GM12878 (cell line): ENCODE data around the gene FAM9A. TPM values are rescaled to one million over a fixed set of nuclear protein-coding genes. Genes with fewer than 3 reads are reported as not detected.

Source experiments
- ATAC-seq: fragments of 200-7000 bp; cut with Tn5 transposase; 3 replicates; pipeline ENCODE4 v1.9.1; 2020; ENCODE audit warnings: mild to moderate bottlenecking, moderate library complexity
- BruUV-seq: library from RNA; stranded (reverse); fragments of 400-500 nt; replicated peaks from 2 replicates; lab custom pipeline; 2021; lab: Mats Ljungman, UMichigan
- CTCF ChIA-PET: fragments of 300-600 bp; sonication (Branson Sonifier 250); formaldehyde crosslinking; extraction: SDS; loops from one replicate; lab custom pipeline; 2021; ENCODE audit warnings: inconsistent platforms; lab: Yijun Ruan, JAX
- POLR2A ChIA-PET: fragments of 350-600 bp; formaldehyde crosslinking; extraction: SDS; loops from one replicate; lab custom pipeline; 2021; ENCODE audit warnings: inconsistent platforms; lab: Charles Lee
- RAD21 ChIA-PET: fragments of 300-600 bp; sonication (Branson Sonifier 250); formaldehyde crosslinking; loops from one replicate; lab custom pipeline; 2023; ENCODE audit warnings: antibody characterized with exemption; ENCODE audit not compliant: unreplicated experiment; lab: Charles Lee
- SMC1A ChIA-PET: fragments of 300-600 bp; sonication (Branson Sonifier 250); formaldehyde crosslinking; loops from one replicate; lab custom pipeline; 2023; ENCODE audit not compliant: unreplicated experiment, uncharacterized antibody; lab: Charles Lee
- DNase-seq: peaks from one replicate; pipeline ENCODE4 v3.0.0-alpha.2; 2011; ENCODE audit warnings: low read depth, low spot score
- FAIRE-seq: peaks from 3 replicates; lab custom pipeline; 2011; peaks lifted over from hg19 to GRCh38; lab: Jason Lieb, UNC
- H2AFZ ChIP-seq: 2 replicates; pipeline ENCODE4 v1.6.0; 2011; ENCODE audit warnings: low read depth, low read length, control low read depth; ENCODE audit not compliant: control insufficient read depth
- H3K27ac ChIP-seq: 2 replicates; pipeline ENCODE4 v1.5.1; 2011; ENCODE audit warnings: control low read depth; ENCODE audit not compliant: control insufficient read depth, insufficient read depth
- H3K27me3 ChIP-seq, 2 experiments: replicated peaks in 1 of 2; 2 replicates each; pipeline versions ENCODE4 v1.6.0 to v1.6.1; 2011; ENCODE audit warnings: low read length in 1 of 2; ENCODE audit not compliant: control insufficient read depth in 2 of 2, insufficient read depth in 2 of 2
- H3K36me3 ChIP-seq, 2 experiments: 2 replicates each; pipeline ENCODE4 v1.5.1; 2011; ENCODE audit warnings: low read length in 1 of 2; ENCODE audit not compliant: control insufficient read depth in 2 of 2, insufficient read depth in 2 of 2
- H3K4me1 ChIP-seq: 2 replicates; pipeline ENCODE4 v1.6.1; 2011; ENCODE audit warnings: mild to moderate bottlenecking, low read length, moderate library complexity, mixed read lengths; ENCODE audit not compliant: control insufficient read depth, insufficient read depth
- H3K4me2 ChIP-seq: 2 replicates; pipeline ENCODE4 v1.6.0; 2011; ENCODE audit warnings: control low read depth; ENCODE audit not compliant: control insufficient read depth, insufficient read depth
- H3K4me3 ChIP-seq: fragments of 200-600 bp; sonication (generic); 2 replicates; pipeline ENCODE4 v1.5.1; 2016
- H3K79me2 ChIP-seq: 2 replicates; pipeline ENCODE4 v1.6.0; 2011; ENCODE audit warnings: low read length; ENCODE audit not compliant: control insufficient read depth, insufficient read depth
- H3K9ac ChIP-seq: 2 replicates; pipeline ENCODE4 v1.8.0; 2011; ENCODE audit warnings: low read length, control low read depth, mixed read lengths; ENCODE audit not compliant: control insufficient read depth, insufficient read depth
- H3K9me3 ChIP-seq: replicated peaks from 3 replicates; pipeline ENCODE4 v1.5.1; 2011; ENCODE audit warnings: mild to moderate bottlenecking, low read length; ENCODE audit not compliant: control insufficient read depth, insufficient read depth
- H4K20me1 ChIP-seq: 2 replicates; pipeline ENCODE4 v1.6.0; 2011; ENCODE audit not compliant: control insufficient read depth, insufficient read depth
- EP300 ChIP-seq, 2 experiments: fragments of 150-350 bp in 1 of 2; IDR thresholded peaks; 2 replicates each; pipeline ENCODE4 v1.6.1; 2011 to 2012; ENCODE audit warnings: low read depth in 2 of 2, low read length in 2 of 2, borderline replicate concordance in 1 of 2, improper control_type of control experiment in 1 of 2, inconsistent platforms in 1 of 2; ENCODE audit not compliant: control insufficient read depth in 1 of 2
- MXI1 ChIP-seq: fragments of 150-350 bp; IDR thresholded peaks from 2 replicates; pipeline ENCODE4 v1.6.1; 2011; ENCODE audit warnings: low read depth, mild to moderate bottlenecking, inconsistent platforms, low read length, improper control_type of control experiment
- RAD21 ChIP-seq: IDR thresholded peaks from 2 replicates; pipeline ENCODE4 v1.6.1; 2011; ENCODE audit warnings: mild to moderate bottlenecking, low read depth, low read length, moderate library complexity; ENCODE audit not compliant: insufficient read depth
- REST ChIP-seq: IDR thresholded peaks from 2 replicates; pipeline ENCODE4 v1.6.1; 2012; ENCODE audit warnings: mild to moderate bottlenecking, low read depth, low read length
- TCF12 ChIP-seq: IDR thresholded peaks from 2 replicates; pipeline ENCODE4 v1.6.1; 2011; ENCODE audit warnings: low read depth, mild to moderate bottlenecking, low read length
- YY1 ChIP-seq: IDR thresholded peaks from 2 replicates; pipeline ENCODE4 v1.6.1; 2011; ENCODE audit warnings: low read depth, mild to moderate bottlenecking, low read length
- WGBS: methylation state at CpG from one replicate; pipeline ENCODE4 v1.1.6; 2016; ENCODE audit warnings: low lambda C conversion rate; ENCODE audit not compliant: insufficient replicate concordance, insufficient coverage; ENCODE audit errors: missing lambda C conversion rate; 5-methylcytosine and 5-hydroxymethylcytosine counted together
- in situ Hi-C: fragments of 300-500 bp; cut with MboI; formaldehyde crosslinking; loops from 9 replicates; pipeline ENCODE4 v1.14.3; 2018; ENCODE audit warnings: mixed read lengths
- intact Hi-C: fragments of 100-400 bp; cut with micrococcal nuclease; formaldehyde crosslinking; loops from one replicate; pipeline ENCODE4 v1.14.2; 2022; ENCODE audit not compliant: unreplicated experiment
- polyA plus RNA-seq, 11 experiments: library from polyadenylated mRNA; depleted of rRNA in 4 of 11; unstranded in 6 of 11; stranded (reverse) in 5 of 11; fragments of >200 nt; fragmentation: Nextera tagmentation in 4 of 11; fragmentation: Illumina TruSeq in 1 of 11; extraction: Ambion mirVana in 4 of 11; extraction: Trizol in 1 of 11; gene quantifications; 1 replicate in 1 of 11; 2 replicates in 10 of 11; pipeline versions ENCODE4 v1.2.1 to v1.2.3, GENCODE V29; 2011 to 2016; ENCODE audit warnings: inconsistent platforms in 2 of 11, missing spikeins in 2 of 11, low read depth in 1 of 11
- total RNA-seq, 4 experiments: library from RNA; depleted of rRNA in 3 of 4; stranded (reverse); fragments of >200 nt in 3 of 4; fragmentation: Illumina TruSeq in 1 of 4; extraction: Trizol in 1 of 4; gene quantifications; 2 replicates each; pipeline versions ENCODE4 v1.2.1 to v1.2.3, GENCODE V29; 2013 to 2021
- TF ChIP-seq, protein P1 (sequence below), 3 experiments: IDR thresholded peaks in 2 of 3; conservative IDR thresholded peaks in 1 of 3; 2 replicates each; pipeline ENCODE4 v1.5.1; 2011; ENCODE audit warnings: low read depth in 3 of 3, low read length in 3 of 3, mild to moderate bottlenecking in 3 of 3, control low read depth in 2 of 3, moderate library complexity in 2 of 3, inconsistent platforms in 1 of 3, mixed read lengths in 1 of 3; ENCODE audit not compliant: control insufficient read depth in 2 of 3, insufficient read depth in 1 of 3; ENCODE audit errors: extremely low read depth in 1 of 3

FAM9A gene
- total and polyA plus RNA-seq, 10 of the 15 experiments (the other 5 are each of a cell fraction or from before 2014, with no cell fraction given): not detected

- CTCF ChIA-PET: interaction anchor here (0.6 to 1.0 kb wide), 2 partner anchors 45 to 106 kb away, joined by 3 to 4 read pairs; no protein-coding TSS in a partner anchor
- TF ChIP-seq REST (no peak), TCF12 (no peak), RAD21 (peak; percentile 47; the same call in 1 of the 2 replicates), YY1 (peak; percentile 59), EP300 (IDR thresholded peaks at IDR 0.05; ENCODE audit: borderline replicate concordance in 1 of 2, control insufficient read depth in 1 of 2, low read depth in 2 of 2, low read length in 2 of 2) (no peak), MXI1 (no peak)
- TF ChIP-seq, protein P1, sequence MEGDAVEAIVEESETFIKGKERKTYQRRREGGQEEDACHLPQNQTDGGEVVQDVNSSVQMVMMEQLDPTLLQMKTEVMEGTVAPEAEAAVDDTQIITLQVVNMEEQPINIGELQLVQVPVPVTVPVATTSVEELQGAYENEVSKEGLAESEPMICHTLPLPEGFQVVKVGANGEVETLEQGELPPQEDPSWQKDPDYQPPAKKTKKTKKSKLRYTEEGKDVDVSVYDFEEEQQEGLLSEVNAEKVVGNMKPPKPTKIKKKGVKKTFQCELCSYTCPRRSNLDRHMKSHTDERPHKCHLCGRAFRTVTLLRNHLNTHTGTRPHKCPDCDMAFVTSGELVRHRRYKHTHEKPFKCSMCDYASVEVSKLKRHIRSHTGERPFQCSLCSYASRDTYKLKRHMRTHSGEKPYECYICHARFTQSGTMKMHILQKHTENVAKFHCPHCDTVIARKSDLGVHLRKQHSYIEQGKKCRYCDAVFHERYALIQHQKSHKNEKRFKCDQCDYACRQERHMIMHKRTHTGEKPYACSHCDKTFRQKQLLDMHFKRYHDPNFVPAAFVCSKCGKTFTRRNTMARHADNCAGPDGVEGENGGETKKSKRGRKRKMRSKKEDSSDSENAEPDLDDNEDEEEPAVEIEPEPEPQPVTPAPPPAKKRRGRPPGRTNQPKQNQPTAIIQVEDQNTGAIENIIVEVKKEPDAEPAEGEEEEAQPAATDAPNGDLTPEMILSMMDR (IDR thresholded peaks at IDR 0.05 in 2 of 3, conservative IDR thresholded peaks at IDR 0.05 in 1 of 3; ENCODE audit: control insufficient read depth in 2 of 3, extremely low read depth in 1 of 3, insufficient read depth in 1 of 3, low read depth in 3 of 3, low read length in 3 of 3): peak; percentile 43 to 54 (median 48); a peak in 5 of 6 replicates
- Histone ChIP-seq H3K9me3 (no peaks in the 10 kb centered on the region), H4K20me1 (no peaks in the 10 kb centered on the region), H3K36me3 (no peaks in the 10 kb centered on the region), H3K4me3 (no peak overlapping the region), H3K9ac (no peak overlapping the region), H3K27ac (no peak overlapping the region), H2AFZ (peak overlapping the region; percentile 12), H3K4me2 (no peak overlapping the region), H3K27me3 (no peaks in the 10 kb centered on the region; a peak in 1 of 4 replicates), H3K79me2 (no peaks in the 10 kb centered on the region), H3K4me1 (no peaks in the 10 kb centered on the region)
- POLR2A ChIA-PET: no interaction called here
- in situ Hi-C loops: no loop called here
- no TSS peak for BruUV-seq
- WGBS: 55% methylated on average over 32 of the region's 32 CpGs
- RAD21 ChIA-PET: no interaction called here
- DNase-seq: no peak
- intact Hi-C loops: no loop called here
- FAIRE-seq: no peak
- ATAC-seq: peak; percentile 85
- SMC1A ChIA-PET: no interaction called here
Measured at GRCh38 chrX:8783097-8783713, 18.0 kb downstream of the FAM9A start.
